ENCODE results near the gene TUBE1.
"Not testable (repeated sequence)": the region's sequence is repeated elsewhere in the genome, so short reads cannot be mapped to it uniquely, and the experiment has no call there.

The TUBE1 gene

DNA sequence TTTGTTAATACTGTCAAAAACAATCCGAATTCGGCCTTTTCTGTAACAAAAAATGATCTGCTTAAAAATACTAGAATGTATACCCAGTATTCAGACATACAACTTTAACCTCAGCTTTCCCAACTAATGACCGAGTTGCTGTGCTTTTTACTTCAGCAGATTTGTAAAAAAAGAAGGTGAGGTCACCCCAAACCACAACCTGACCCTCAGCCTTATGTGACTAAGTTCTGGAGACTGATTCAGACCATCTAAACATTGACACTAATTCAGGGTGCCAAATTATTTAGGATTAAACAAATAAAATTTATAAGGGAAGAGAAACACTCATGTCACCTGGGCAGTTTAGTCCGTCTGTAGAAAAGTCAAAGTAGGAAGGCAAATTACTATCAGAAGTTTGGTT, 25.7 kb downstream of the TUBE1 start:
- DNase-seq = no peak

DNA sequence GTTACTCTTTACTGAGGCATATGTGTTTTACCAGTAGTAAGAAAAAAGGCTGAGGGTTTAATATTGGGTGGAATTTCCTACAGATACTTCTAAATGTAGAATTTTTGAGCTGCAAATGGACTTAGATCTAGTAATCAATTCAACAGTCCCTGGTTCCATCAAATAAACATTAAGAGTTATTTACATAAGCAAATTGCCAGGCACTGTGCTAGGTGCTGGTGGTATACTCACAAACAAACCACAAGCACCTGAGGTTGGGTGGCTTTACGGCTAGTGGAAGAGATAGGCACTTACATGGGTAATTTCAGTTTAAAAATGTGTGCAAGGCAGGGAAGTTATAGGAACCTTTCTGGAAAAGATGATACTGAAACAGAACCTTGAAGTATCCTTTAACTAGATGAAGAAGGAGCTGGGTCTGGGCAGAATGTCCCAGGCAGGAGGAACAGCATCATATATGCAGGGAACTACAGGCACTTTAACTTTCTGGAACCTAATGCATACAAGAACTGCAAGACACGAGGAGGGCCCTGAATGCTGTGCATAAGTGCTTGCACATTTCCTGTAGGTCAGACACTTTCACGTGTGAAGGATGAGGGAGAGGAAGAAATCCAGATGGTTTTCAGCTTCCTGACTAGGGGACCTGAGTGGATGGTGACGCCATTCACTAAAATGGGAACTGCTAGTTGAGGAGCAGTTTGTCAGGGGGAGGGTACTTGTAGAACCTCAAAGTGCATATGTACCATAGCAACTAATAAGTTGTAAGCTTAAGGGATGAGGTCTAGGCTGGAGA, 28.8 kb downstream of the TUBE1 start:
- no peak for DNase-seq

DNA sequence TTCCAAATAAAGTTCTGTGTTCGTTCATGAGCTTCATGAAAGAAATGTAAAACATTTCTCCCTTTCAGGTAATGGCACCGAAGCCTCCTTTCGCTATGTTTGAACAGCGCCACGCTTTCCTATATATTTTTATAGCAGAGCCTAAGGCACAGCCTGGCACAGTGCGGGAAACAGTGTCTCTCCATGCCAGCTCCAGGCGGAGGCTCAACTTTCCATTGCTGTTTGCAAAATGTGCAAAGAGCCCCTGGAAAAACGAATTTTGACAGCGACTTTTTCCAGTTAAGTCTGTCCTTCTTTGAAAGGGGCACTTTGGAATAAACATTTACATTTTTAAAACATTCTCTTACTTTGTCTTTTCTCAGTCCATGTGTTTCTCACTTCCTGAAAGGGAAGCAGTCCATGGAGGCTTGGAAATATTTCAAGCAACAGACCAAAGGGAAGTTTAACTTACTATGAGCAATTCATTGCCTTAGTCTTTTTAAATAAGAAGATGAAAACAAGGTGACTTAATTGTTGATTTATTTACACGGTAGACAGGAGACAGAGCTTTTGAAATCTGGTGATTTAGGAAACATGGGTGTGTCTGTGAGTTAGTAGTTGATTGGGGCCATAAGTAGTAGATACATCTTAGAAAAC, 32.6 kb downstream of the TUBE1 start:
- no peak for DNase-seq

DNA sequence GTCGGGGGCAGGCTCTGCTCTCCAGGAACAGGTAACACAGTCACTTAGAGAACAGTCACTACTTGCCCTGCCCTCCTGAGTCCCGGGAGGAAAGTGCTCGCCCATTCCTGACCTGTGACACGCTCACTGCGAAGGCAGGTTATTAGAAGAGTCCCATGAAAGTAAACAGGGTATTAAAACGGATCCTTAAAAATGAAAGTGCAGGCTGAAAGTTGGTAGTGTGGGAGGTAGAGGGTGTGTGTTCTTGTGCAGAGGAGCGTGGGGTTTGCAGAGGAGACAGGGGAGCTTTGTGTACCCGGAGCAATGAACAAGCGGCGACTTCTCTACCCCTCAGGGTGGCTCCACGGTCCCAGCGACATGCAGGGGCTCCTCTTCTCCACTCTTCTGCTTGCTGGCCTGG, 33.3 kb downstream of the TUBE1 start, which contains the start of gene CCN6:
Gene CCN6 (plus strand): TSS at position 104 of the 400 bp plus-strand sequence. CDS start 254 bp downstream, at position 358.
- DNase-seq = no peak

DNA sequence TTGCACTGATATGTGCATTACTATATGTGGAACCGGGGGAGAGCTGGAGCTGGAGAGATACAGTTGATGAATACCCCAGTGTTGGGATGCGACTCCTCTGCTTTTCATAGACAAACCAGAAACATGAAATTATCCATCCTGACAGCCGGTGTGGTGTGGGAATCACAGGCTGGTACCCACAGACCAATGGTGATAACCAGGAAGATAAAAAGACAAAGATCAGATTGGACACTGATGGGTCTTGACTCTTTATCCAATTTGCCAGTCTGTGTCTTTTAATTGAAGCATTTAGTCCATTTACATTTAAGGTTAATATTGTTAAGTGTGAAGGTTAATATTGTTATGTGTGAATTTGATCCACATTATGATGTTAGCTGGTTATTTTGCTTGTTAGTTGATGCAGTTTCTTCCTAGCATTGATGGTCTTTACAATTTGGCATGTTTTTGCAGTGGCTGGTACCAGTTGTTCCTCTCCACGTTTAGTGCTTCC, 36.0 kb downstream of the TUBE1 start:
- not testable (repeated sequence) for DNase-seq

DNA sequence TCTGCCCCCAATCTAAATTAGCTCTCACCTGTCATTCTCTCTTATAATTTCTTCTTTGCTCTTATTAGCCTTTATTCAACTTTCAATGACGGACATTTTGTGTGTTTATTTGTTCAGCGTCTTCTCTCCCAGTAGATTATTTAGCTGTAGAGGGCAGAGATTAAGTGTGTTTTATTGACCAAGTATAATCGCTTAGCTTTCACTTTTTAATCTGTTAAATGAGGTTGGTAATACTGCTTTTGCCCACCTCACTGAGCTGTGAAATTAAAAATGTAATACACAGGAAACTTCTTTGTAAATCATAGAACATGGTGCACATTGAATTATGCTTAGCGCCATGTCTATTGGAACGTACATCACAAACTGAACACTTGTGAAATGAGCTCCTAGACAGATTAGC, 36.9 kb downstream of the TUBE1 start:
- no peak for DNase-seq

DNA sequence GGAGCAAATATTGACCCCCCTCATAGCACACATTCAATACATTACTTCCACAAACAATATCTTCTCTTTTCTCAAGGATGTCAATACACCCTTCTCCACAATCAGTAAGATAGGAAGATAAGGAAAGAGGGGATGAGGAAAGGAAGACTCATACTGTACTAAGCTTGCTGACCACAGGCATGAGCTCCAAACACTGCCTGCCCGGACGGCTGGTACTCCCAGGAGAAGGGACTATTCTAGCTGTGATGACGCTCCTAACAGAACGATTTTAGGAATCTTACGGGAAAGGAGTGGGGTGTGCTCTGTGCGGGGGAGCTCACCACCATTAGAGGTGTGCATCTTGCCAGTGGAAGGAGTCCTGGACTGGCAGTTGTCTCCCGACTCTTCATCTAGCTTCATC, 37.3 kb downstream of the TUBE1 start:
- no peak for DNase-seq

DNA sequence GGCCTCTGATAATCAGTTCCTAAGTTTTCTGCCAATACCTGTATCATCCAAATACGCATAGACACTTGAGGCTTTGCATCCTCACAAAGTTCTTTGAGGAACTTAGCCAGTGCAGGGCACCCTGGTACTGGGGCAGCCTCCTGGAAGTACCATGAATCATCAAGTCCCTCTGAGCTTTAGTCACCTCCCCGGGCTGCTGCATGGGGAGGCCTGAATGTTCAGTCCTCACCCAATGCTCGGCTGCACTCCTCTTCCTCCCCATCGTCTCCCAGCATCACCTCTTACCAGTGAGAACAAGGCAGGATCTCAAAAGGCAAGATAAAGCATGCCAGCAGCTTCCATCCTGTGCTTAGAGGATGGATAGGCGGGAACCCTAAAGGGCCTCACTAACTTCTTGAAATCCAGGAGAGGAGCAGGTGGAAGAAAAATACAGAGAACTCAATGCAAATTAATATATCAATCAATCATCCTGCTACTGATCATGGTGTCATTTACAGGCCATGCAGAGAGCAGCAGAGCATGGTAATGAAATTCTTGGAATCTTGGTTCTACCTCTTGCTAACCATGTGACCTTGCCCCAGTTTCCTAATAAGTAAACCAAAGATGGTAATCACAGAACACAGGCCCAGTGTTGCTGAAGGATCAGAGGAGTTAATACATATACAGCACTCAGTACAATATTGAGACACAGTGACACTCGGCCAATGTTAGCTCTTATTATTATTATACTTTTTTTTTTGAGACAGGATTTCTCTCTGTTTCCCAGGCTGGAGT, 38.1 kb downstream of the TUBE1 start:
- DNase-seq = no peak

DNA sequence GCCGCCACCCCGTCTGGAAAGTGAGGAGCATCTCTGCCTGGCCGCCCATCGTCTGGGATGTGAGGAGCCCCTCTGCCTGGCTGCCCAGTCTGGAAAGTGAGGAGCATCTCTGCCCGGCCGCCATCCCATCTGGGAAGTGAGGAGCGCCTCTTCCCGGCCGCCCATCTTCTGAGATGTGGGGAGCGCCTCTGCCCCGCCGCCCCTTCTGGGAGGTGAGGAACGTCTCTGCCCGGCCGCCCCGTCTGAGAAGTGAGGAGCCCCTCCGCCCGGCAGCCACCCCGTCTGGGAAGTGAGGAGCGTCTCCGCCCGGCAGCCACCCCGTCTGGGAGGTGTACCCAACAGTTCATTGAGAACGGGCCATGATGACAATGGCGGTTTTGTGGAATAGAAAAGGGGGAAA, 39.8 kb downstream of the TUBE1 start:
- not testable (repeated sequence) for DNase-seq

DNA sequence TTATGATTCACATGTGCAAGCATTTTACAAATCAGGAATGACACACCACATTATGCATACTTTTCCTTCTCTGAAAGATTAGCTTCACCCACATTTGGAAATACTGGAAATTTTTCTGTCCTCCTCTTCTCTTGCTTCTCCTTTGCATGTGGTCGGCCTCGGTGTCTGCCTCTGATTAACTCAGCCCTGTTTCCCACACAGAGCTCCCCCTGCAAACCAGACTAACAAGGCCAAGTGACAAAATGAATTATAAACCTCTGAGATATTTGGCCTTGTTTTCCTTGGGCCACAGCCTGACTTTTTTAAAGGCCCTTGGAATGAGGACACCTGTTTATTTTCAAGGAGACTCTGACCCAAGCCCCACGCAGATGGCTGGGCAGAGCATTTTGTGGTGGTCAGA, 42.4 kb downstream of the TUBE1 start:
- DNase-seq = no peak

DNA sequence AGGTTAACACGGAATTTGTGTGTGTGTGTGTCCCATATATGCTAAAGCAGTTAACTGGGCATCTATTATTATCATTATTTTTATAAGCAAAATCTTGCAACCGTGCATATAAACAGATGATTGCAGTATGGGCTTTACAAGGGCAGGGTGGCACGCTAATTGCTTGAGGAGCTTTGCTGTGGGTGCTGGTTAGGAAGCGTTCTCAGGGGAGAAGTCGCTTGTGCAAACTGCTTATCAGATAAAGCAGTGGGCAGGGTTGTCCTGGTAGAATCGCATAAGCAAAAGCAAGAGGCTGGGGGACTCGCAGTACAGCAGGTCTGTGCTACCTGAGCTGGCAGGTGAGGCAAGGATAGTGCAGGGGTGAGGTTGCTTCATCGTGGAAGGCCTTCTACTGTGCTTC, 43.1 kb downstream of the TUBE1 start:
- DNase-seq = no peak

DNA sequence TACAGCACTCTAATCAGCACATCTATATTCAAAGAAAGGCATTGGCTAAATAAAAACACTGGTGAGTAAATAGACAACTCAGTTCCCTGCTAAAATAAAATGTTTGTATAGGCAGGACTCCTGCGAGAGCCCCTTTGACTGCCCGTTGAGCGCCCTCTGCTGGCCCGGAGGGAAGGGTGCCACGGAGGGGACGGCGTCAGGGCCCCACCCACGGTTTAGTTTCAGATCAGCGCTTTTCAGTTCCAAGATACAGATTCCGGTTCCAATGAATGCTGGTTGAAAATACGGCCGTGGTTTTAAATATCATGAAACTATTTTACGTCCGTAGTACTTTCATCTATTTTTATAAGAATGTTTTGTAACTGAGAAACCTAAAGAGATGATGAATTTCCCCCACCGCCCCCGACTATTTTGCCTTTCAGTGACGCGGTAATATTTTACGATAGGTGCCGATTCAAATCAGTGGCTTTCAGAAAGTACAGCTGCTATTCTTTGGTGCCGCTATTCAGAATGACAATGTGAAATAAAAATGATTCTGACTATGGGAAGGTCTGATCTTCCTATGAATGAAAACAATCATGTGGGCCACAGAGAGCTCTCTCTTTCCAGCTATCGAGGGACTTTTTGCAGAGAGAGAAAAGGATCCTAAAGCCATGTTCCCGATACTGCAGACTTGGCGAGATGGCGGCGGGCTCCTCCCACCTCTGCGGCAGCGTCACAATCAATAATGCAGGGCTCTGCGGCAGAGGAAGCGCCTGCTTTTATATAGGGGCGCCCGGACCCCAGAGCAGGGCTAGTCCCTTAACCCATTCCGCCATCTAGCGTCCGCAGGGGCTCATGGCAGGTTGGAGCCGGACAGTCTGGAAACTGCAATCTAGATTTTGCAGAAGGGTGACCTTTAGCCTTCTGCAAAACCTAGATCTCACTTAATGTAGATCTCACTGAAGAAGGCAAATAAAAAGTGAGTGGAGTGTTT, 44.0 kb downstream of the TUBE1 start:
- DNase-seq = peak; percentile 97

DNA sequence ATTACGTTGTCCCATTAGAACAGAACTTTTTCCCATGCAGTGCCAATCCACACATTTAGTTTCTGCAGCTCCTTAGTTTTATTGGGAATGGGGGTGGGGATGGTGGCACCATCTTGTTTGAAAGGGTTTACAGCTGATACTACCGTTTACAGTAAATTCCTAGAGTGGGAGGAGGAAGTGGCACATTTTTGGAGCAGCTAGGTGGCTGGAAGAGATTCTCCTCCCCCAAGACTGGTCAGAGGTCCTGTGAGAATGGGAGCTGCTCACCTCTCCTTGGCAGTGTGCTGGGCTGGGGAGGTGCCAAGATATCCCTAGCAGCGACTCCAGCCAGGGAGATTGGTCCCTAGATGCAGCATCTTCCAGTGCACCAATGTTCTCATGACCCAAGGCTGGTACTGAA, 45.7 kb downstream of the TUBE1 start:
- no peak for DNase-seq

DNA sequence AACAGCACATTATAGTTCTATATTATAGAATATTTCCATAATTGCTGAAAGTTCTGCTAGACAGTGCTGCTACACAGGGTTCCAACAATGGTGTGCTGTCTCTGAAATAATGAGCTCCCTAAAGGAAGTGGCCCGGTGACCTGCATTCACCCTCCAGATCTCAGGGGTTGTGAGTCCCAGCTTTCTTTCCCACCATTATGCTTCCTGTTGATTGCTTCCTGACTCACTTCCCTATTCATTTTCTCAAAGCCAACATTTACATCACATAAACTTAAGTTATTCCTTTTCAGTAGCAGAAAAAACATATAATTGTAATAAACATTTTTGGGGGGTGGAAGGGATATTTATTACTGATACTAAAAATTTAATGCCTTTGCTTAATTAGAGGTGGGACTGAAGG, 46.3 kb downstream of the TUBE1 start:
- no peak for DNase-seq

DNA sequence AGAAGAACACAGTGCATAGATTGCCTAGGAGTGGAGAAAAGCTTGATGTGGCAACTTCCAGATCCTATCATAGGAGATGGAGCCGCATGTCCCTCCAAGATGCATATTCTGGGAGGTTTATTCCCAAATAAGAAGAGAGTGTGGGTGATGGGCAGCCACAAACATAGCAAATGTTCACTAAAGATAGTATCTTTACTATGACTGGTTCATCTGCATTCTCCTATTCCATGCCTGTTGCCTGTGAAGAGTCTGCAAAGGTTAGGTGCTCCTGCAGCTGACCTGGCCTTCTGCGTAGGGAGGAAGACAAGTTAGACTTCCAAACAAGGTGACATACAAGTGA, 47.9 kb downstream of the TUBE1 start:
- no peak for DNase-seq

DNA sequence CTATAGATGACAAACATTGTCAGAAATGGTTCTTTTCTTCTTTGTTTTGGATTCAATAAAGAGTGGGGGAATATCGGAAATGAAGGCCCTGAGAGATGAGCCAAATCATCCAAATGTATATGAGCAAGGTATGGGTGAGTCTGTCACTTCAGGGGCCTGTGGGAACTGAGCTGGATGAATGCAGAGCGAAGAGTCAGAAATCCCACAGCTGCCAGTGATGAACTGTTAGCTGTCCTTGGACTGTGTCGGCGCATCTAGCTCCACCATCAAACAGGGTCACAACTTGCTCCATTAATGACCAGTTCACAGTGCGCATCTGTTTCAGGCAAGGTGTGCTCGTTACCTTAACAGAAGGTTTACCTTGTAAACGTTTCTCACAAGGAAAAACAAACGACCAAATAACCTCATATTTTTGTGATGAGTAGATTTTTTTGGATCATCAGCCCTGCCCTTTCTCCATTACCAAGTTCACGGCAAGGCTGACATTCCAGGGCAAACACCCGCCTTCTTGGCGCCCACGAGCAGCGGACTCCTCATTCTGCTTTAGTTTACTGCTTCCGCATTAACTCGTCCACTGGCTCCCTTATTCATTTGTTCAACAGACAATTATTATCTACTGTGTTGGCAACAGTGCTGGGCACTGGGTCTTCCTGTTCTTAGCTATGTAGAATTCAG, 48.4 kb downstream of the TUBE1 start:
- DNase-seq = no peak

DNA sequence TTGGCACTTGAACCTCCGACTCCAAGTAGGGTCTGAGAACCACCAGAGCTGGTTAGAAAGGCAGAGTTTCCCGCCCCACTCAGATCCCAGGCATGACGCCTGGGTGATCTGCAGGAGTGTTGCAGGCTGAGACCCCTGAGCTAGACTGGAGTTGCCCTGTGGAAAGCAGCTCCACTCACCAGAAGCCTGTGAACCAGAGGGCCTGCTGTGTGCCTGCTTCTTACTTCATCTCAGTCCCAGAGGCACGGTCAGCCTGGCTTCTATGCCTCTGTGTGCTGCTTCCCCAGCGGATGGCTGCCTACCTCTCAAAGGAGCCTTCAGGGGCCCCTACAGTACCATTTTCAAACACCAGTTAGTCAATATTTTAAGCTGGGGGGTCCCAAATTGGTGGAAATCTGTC, 49.0 kb downstream of the TUBE1 start:
- DNase-seq = no peak

DNA sequence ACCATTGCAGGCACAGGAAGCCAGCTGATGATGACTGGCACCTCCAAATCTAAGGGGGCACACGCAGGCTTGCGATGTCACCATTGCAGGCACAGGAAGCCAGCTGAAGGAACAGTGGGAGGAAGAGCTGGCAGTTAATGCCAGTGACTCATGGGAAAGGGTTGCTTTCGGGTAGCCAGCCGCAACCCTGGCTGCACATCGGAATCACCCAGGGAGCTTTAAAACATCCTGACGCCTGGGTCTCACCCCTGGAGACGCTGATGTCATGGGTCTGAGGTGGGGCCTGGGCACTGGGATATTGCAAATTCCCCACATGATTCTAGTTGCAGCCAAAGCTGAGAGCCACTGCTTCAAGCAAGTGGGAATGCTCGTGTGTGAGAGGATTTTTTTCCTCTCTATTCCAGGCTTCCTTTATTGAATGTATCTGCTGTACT, 49.5 kb downstream of the TUBE1 start:
- no peak for DNase-seq

DNA sequence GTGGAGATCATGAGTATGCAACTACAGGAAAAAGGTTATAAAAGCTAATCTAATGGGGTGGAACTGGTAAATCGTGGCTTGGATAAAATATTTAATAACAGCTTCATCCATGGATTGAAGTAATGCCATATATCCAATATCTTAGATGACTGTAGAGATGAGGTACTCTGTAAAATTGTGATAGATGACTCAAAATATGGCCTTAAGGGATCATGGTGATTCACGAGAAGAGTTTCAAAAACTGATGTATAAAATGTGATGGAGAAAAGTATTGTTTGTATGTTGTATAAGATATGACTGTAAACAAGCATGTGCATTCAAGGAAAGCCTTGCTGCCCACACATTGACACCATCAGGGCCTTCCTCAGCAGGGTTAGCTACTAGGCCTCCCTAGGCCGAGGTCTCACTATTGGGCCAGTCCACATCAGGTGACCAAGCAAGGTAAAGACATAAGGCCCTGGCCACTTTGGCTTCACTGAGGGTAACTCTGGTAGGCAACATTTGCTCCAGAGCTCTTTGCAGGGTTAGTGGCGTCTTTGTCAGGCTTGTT, 51.1 kb downstream of the TUBE1 start:
- no peak for DNase-seq

DNA sequence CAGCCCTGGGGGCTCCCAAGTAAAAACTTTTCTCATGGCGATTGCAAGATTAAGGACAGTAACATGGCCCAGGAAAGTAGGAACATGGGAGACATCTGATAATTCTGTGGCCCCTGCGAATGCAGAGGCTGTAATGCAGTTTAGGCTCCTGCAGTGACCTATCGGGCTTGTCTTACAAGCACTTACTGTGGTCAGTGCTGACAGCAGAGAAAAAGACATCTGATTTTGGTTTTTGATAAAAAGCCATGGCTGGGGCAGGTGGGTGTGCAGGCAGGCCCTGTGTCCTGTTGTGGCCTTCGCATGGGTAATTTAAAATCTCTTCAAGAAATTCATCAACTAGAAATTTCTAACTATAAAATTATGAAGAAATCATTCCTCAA, 52.7 kb downstream of the TUBE1 start:
- no peak for DNase-seq

DNA sequence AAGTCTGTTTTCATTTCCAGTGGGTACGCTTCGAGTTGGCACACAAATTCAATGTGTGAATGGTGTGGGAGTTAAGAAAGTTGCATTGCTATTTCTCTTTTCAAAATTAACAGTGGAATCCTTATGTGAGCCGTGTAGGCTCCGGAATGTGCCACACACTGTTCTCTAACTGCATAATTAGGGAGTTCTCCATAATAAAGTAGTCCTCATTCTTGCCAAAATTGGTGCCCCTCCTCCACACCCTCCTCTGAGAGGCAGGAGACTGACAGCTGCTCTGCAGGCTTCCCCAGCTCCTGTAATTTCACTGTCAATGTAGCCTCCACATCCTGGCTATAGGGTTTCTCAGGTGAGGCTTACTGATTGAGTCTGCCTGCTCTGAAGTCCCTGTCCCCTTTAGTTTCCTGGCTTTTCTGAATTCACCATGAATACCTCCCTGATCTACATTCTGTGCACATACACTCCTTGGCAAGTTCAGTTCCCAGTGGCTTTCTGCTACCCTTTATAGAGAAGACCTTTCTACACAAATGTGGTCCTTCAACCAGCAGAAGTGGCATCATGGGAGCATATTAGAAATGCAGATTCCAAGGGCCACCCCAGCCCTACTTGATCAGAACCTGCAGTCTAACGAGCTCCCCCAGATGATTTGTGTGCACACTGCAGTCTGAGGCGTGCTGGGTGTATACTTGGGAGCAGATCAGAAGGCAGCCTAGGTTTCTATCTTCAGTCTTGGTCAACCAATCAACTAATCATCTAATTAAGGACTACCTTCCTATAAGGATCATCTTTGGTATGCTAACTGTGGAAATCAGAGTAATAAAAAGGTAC, 53.3 kb downstream of the TUBE1 start:
- no peak for DNase-seq
